HG03280 (cell line): ENCODE data around the gene SLC24A3.

Experiments used
- ATAC-seq: cut with Tn5 transposase; IDR thresholded peaks from one replicate; pipeline ENCODE4 v1.9.1; 2021; ENCODE audit warnings: mild to moderate bottlenecking, moderate library complexity; ENCODE audit not compliant: unreplicated experiment

SLC24A3 gene

GRCh38 chr20:19493794-19494495 lies 281.5 kb downstream of the SLC24A3 start:
- no peak for ATAC-seq

GRCh38 chr20:19495905-19496703 lies 283.7 kb downstream of the SLC24A3 start:
- no peak for ATAC-seq

GRCh38 chr20:19497064-19497463 lies 284.6 kb downstream of the SLC24A3 start:
- no peak for ATAC-seq

GRCh38 chr20:19498756-19499155 lies 286.3 kb downstream of the SLC24A3 start:
- ATAC-seq = no peak

GRCh38 chr20:19501476-19502115 lies 289.2 kb downstream of the SLC24A3 start:
- no peak for ATAC-seq

DNA sequence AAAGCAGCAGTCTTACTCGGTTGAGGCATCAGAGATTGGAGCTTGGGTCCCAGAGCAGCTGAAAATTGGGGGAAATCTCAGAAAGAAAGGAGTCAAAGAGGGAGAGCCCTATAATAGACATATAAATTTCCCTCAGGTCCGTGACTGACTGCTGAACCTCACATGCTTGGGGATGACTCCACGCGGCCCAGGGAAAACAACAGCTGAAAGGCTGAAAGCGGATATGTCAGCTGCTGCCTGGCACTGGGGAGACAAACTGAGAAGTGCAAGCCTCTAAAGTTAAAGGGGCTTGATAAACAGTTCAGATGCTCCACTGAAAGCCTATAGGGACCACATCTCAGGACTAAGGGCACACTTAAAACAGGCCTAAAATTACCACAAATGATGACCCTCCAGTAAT lies 289.7 kb downstream of the SLC24A3 start:
- no peak for ATAC-seq

- no peak for ATAC-seq
These were observed 291.8 kb downstream of the SLC24A3 start for GRCh38 chr20:19504251-19504650.

- no peak for ATAC-seq
These were observed 293.6 kb downstream of the SLC24A3 start for GRCh38 chr20:19506021-19506420.

DNA sequence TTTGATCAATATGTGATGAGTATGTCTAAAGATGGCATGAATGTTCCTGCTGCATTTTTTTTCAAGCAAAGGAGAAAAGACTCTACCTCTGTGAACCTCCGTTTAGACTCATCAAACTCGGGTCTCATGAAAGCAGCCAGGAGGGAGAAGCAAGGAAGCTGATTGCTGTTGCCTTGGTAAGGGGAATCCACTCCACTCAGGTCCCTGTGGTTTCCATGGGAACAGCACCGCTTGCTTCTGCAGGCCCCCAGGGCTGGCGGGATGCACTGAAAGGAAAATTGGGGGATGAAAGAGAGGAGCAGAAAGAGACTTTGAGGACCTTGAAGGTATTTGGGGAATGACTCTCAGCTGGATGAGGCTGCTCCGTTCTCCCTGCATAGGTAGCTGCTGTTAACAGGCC lies 296.0 kb downstream of the SLC24A3 start:
- no peak for ATAC-seq

GRCh38 chr20:19510611-19511010 lies 298.2 kb downstream of the SLC24A3 start:
- no peak for ATAC-seq

GRCh38 chr20:19511931-19512330 lies 299.5 kb downstream of the SLC24A3 start:
- no peak for ATAC-seq

- ATAC-seq = no peak
These were observed 300.6 kb downstream of the SLC24A3 start for GRCh38 chr20:19512886-19513677.

- no peak for ATAC-seq
These were observed 302.6 kb downstream of the SLC24A3 start for GRCh38 chr20:19515074-19515473.

GRCh38 chr20:19519466-19519865 lies 307.0 kb downstream of the SLC24A3 start:
- ATAC-seq = no peak

GRCh38 chr20:19520261-19520660 lies 307.8 kb downstream of the SLC24A3 start:
- ATAC-seq = no peak

- no peak for ATAC-seq
These were observed 309.8 kb downstream of the SLC24A3 start for GRCh38 chr20:19522071-19522801.

GRCh38 chr20:19522836-19523590 lies 310.6 kb downstream of the SLC24A3 start:
- no peak for ATAC-seq

DNA sequence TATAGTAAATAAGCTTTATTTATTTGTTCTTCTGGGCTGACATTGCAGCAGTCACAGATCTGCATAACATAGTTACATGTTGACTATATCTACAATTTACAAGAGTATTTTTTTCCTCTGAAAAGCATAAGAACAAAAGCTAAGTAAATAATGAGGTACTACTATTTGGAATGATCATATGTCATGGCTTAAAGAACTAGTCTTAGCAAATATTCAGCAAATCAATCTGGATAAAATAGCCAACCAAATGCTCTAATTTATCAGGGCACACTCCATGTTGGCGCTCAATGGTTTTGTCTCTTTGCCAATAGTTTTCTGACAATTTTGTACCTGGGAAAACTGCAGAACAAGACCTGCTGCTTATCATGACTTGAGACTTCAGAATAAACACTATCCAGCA lies 312.2 kb downstream of the SLC24A3 start:
- ATAC-seq = no peak

GRCh38 chr20:19527509-19527908 lies 315.1 kb downstream of the SLC24A3 start:
- no peak for ATAC-seq
